Fibroblast of villous mesenchyme (primary cell): ENCODE measurements around the gene NFATC2. TPM values are rescaled to one million over a fixed set of nuclear protein-coding genes. Genes with fewer than 3 reads are reported as not detected.

Source experiments
- DNase-seq: peaks from one replicate; pipeline ENCODE4 v3.0.0-alpha.2; 2010; ENCODE audit warnings: low read depth
- H3K4me3 ChIP-seq: 2 replicates; pipeline ENCODE4 v1.5.1; 2011; ENCODE audit warnings: low read depth, mild to moderate bottlenecking, low read length
- total RNA-seq: library from RNA; depleted of rRNA; stranded (reverse); fragments of >200 nt; gene quantifications from 2 replicates; pipeline ENCODE4 v1.2.3, GENCODE V29; 2012
- TF ChIP-seq, protein P1 (sequence below): IDR thresholded peaks from 2 replicates; pipeline ENCODE4 v1.5.1; 2012; ENCODE audit warnings: low read depth, mild to moderate bottlenecking, low read length; ENCODE audit not compliant: insufficient read depth

NFATC2 gene
- total RNA-seq, 1 donor, result under 0.01 TPM

DNA sequence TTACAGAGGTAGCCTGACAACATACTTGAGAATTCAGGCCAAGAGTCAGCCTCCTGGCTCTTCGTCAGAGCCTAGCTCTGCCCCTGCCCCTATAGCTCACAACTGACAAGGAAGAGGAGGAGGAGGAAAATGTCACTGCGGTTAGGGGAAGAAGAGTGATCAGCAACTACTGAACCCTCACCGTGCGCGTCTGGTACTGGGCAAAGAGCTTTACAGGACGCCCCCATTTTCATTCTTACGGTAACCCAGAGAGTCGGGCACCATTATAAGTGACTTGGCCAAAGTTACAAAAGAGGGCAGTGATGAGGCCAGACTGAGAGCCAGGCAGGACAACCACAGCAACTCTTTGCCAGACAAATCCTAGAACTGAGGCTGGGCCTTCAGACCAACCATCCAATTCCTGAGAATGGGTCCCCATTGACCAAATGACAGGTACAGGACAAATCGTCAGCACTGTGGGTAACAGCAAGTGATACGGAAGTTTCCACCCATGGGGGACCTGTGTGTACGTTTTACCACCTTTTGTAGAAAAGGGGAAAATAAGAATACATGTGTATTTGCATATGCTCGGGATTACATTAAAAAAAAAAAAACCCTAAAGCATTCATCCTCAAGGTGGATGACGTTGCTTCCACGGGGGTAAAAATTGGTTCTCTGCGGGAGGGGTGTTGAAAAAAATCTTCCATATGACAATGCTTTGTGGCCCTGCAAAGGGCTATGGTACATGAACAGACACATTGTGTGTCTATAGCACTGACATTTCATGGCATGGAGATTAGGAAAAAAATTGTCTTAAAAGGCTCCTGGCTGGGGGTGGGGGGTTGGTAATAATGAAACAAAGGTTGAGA lies 118.0 kb downstream of the NFATC2 start:
- no peak overlapping the region for H3K4me3 ChIP-seq
- DNase-seq, result no peak
- TF ChIP-seq, protein P1, sequence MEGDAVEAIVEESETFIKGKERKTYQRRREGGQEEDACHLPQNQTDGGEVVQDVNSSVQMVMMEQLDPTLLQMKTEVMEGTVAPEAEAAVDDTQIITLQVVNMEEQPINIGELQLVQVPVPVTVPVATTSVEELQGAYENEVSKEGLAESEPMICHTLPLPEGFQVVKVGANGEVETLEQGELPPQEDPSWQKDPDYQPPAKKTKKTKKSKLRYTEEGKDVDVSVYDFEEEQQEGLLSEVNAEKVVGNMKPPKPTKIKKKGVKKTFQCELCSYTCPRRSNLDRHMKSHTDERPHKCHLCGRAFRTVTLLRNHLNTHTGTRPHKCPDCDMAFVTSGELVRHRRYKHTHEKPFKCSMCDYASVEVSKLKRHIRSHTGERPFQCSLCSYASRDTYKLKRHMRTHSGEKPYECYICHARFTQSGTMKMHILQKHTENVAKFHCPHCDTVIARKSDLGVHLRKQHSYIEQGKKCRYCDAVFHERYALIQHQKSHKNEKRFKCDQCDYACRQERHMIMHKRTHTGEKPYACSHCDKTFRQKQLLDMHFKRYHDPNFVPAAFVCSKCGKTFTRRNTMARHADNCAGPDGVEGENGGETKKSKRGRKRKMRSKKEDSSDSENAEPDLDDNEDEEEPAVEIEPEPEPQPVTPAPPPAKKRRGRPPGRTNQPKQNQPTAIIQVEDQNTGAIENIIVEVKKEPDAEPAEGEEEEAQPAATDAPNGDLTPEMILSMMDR, result no peak

DNA sequence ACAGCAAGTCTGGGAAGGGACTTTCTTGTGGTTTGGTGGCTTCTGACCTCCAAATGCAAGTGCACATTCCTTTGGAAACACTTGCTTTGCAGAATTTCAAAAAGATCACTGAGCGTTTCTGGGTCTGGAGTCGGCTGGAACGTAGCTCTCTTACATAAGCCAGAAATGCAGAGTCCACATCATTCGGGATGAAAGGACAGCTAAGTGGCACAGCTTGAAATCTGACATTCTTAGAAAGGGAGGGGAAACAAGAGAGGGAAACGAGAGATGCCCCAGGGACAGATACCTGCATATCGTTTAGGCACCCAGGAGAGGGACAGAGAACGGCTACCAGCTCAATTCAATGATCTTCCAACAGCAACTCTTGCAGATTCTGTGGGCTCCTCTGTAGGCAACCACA lies 118.7 kb downstream of the NFATC2 start:
- TF ChIP-seq, protein P1, result no peak
- DNase-seq, result no peak
- H3K4me3 ChIP-seq, result no peak overlapping the region

DNA sequence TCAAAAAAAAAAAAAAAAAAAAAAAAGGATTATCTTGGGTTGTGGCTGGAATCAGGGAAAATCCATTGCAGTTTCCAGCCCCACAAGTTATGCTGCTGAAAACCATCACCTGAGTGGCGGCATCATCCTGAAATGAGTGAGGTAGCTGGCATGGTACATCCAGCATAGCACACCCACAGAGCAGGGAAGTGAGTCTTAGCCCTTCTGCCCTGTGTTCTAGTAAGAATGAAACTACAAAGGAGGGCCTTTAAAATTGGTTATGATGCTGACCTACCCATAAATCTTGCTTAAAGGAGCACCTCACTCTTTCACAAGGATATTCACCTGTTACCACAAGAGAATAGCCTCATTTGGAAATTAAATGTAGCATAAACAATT lies 119.2 kb downstream of the NFATC2 start:
- no peak overlapping the region for H3K4me3 ChIP-seq
- no peak for DNase-seq
- TF ChIP-seq, protein P1, result no peak

DNA sequence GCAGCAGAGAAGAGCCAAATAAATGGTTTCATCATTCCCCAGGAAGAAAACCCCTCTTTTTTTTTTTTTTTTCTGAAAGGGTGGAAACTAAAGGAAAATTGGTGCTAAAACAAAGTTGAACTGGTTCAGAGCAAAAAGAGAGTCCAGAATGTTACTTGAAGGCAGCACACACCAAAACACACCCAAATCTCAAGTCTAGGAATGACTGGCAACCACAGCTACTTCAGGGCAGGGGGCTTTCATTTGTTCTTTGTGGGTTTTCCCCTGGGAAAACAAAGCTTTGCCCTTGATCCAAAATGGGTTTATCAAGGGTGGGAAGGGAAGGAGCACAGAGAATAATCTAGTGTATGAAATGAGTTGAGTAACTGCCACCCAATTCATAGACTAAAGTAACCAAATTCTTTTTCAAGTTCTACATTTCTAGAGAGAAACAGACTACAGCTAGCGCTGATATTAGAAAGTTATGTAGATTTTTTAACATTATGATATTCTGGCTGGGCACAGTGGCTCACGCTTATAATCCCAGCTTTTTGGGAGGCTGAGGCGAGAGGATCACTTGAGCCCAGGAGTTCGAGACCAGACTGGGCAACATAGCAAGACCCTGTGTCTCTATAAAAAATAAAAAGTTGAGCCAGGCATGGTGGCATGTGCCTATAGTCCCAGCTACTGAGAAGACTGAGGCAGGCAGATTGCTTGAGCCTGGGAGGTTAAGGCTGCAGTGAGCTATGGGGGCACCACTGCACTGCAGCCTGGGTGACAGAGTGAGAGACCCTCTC lies 119.8 kb downstream of the NFATC2 start:
- TF ChIP-seq, protein P1, result no peak
- no peak overlapping the region for H3K4me3 ChIP-seq
- no peak for DNase-seq

DNA sequence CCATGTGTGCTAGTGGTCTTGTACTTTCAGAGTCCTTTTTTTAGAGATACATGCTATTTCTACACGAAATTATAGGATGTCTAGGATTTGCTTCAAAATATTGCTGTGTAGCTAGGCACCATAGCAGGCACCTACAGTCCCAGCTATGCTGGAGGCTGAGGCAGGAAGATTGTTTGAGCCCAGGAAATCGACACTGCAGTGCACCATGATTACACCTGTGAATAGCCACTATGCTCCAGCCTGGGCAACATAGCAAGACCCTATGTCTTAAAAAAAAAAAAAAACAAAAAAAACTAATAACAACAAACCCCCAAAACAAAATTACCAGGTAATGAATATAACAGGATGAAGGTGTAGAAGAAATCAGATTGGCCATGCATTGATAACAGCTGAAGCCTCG lies 121.7 kb downstream of the NFATC2 start:
- DNase-seq, result no peak
- H3K4me3 ChIP-seq, result no peak overlapping the region
- TF ChIP-seq, protein P1, result no peak

DNA sequence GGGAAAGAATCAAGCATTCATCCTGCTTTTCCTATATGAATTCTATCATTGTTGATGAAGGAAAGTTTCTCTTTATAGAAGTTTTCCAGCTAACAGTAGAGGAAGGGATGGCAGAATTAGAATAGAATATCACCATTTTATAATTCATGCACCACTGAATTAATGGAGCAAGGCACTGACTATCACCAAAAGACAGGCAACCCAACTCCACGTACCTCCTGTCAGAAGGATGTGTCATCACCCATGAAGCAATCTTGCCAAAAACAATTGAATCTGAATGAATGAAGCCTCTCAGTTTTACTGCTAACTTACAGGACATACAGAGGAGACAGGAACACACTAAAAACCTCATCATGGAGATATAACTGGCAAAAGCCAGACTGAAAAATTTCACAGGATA lies 122.4 kb downstream of the NFATC2 start:
- DNase-seq, result no peak
- H3K4me3 ChIP-seq, result no peak overlapping the region
- TF ChIP-seq, protein P1, result no peak
